ENCODE measurements around the gene CEACAM16. TPM values are rescaled to one million over a fixed set of nuclear protein-coding genes. Genes with fewer than 3 reads are reported as not detected.
A peak's percentile ranks its signal among the peaks of the same experiment; 100 is the strongest.

Gene CEACAM16
- total and polyA plus RNA-seq, 9 of the 15 experiments (the other 6 are each of a cell fraction or from before 2014, with no cell fraction given): not detected

DNA sequence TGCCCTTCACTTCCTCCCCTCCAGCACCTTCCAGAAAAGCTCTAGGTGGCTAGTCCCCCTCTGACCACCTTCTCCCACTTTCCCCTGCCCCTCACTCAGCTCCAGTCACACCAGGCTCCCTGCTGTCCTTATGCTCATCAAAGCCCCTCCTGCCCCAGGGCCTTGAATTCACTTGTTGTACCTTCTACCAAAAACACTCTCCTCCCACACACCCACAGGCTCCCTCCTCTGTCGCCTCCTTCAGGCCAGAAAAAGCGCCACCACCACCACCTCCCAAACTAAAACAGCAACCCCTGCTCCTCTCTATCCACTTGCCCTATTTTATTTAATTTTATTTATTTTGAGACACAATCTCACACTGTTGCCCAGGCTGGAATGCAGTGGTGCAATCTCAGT, 4.8 kb upstream of the CEACAM16 start (continued):
- no peak for TF ChIP-seq MTA1 (IDR thresholded peaks at IDR 0.05; ENCODE audit: borderline replicate concordance)
- no peak for TF ChIP-seq MIER1 (IDR thresholded peaks at IDR 0.05; ENCODE audit: low read depth)
- no peak for TF ChIP-seq HMGN3 (IDR thresholded peaks at IDR 0.05; ENCODE audit: borderline replicate concordance, extremely low read depth, insufficient read length, low read depth, low read length)
- no peak for TF ChIP-seq POU5F1 (IDR thresholded peaks at IDR 0.05; ENCODE audit: borderline replicate concordance, low read depth, low read length, partially characterized antibody)
- TF ChIP-seq, protein P1, sequence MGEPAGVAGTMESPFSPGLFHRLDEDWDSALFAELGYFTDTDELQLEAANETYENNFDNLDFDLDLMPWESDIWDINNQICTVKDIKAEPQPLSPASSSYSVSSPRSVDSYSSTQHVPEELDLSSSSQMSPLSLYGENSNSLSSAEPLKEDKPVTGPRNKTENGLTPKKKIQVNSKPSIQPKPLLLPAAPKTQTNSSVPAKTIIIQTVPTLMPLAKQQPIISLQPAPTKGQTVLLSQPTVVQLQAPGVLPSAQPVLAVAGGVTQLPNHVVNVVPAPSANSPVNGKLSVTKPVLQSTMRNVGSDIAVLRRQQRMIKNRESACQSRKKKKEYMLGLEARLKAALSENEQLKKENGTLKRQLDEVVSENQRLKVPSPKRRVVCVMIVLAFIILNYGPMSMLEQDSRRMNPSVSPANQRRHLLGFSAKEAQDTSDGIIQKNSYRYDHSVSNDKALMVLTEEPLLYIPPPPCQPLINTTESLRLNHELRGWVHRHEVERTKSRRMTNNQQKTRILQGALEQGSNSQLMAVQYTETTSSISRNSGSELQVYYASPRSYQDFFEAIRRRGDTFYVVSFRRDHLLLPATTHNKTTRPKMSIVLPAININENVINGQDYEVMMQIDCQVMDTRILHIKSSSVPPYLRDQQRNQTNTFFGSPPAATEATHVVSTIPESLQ (CRISPR knock-in tag; IDR thresholded peaks at IDR 0.05): no peak
- no peak for TF ChIP-seq ZC3H4 (CRISPR knock-in tag; IDR thresholded peaks at IDR 0.05; ENCODE audit: borderline replicate concordance)
- no peak for TF ChIP-seq MEF2A (IDR thresholded peaks at IDR 0.05; ENCODE audit: control insufficient read depth, low read depth, low read length)
- TF ChIP-seq DPF2 (IDR thresholded peaks at IDR 0.05): peak; percentile 21; the same call in 1 of the 2 replicates
- TF ChIP-seq MXI1 (IDR thresholded peaks at IDR 0.05; ENCODE audit: low read depth, low read length): no peak
- TF ChIP-seq, protein P2, sequence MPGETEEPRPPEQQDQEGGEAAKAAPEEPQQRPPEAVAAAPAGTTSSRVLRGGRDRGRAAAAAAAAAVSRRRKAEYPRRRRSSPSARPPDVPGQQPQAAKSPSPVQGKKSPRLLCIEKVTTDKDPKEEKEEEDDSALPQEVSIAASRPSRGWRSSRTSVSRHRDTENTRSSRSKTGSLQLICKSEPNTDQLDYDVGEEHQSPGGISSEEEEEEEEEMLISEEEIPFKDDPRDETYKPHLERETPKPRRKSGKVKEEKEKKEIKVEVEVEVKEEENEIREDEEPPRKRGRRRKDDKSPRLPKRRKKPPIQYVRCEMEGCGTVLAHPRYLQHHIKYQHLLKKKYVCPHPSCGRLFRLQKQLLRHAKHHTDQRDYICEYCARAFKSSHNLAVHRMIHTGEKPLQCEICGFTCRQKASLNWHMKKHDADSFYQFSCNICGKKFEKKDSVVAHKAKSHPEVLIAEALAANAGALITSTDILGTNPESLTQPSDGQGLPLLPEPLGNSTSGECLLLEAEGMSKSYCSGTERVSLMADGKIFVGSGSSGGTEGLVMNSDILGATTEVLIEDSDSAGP (CRISPR knock-in tag; IDR thresholded peaks at IDR 0.05): no peak
- TF ChIP-seq CBX5 (IDR thresholded peaks at IDR 0.05; ENCODE audit: borderline replicate concordance, low read depth): no peak
- no peak for TF ChIP-seq U2AF1 (optimal IDR thresholded peaks at IDR 0.05; ENCODE audit: low read depth, low read length)
- TF ChIP-seq NFIX (CRISPR knock-in tag; IDR thresholded peaks at IDR 0.05; ENCODE audit: low read depth): no peak
- TF ChIP-seq, protein P3, sequence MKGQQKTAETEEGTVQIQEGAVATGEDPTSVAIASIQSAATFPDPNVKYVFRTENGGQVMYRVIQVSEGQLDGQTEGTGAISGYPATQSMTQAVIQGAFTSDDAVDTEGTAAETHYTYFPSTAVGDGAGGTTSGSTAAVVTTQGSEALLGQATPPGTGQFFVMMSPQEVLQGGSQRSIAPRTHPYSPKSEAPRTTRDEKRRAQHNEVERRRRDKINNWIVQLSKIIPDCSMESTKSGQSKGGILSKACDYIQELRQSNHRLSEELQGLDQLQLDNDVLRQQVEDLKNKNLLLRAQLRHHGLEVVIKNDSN (CRISPR knock-in tag; IDR thresholded peaks at IDR 0.05): no peak
- no peak for TF ChIP-seq RBM39 (optimal IDR thresholded peaks at IDR 0.05; ENCODE audit: low read depth, low read length)
- TF ChIP-seq CBX2 (IDR thresholded peaks at IDR 0.05; ENCODE audit: insufficient read depth, low read length, poor library complexity, severe bottlenecking): no peak
- no peak; a peak in 1 of 4 replicates for TF ChIP-seq ARNT (IDR thresholded peaks at IDR 0.05)
- TF ChIP-seq ZBTB7A (IDR thresholded peaks at IDR 0.05; ENCODE audit: borderline replicate concordance, control insufficient read depth, low read depth, low read length): no peak
- TF ChIP-seq FIP1L1 (IDR thresholded peaks at IDR 0.05; ENCODE audit: low read depth, low read length, poor library complexity, severe bottlenecking): no peak
- TF ChIP-seq, protein P4, sequence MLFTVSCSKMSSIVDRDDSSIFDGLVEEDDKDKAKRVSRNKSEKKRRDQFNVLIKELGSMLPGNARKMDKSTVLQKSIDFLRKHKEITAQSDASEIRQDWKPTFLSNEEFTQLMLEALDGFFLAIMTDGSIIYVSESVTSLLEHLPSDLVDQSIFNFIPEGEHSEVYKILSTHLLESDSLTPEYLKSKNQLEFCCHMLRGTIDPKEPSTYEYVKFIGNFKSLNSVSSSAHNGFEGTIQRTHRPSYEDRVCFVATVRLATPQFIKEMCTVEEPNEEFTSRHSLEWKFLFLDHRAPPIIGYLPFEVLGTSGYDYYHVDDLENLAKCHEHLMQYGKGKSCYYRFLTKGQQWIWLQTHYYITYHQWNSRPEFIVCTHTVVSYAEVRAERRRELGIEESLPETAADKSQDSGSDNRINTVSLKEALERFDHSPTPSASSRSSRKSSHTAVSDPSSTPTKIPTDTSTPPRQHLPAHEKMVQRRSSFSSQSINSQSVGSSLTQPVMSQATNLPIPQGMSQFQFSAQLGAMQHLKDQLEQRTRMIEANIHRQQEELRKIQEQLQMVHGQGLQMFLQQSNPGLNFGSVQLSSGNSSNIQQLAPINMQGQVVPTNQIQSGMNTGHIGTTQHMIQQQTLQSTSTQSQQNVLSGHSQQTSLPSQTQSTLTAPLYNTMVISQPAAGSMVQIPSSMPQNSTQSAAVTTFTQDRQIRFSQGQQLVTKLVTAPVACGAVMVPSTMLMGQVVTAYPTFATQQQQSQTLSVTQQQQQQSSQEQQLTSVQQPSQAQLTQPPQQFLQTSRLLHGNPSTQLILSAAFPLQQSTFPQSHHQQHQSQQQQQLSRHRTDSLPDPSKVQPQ (CRISPR knock-in tag; IDR thresholded peaks at IDR 0.05; ENCODE audit: borderline replicate concordance): no peak
- TF ChIP-seq, protein P5, sequence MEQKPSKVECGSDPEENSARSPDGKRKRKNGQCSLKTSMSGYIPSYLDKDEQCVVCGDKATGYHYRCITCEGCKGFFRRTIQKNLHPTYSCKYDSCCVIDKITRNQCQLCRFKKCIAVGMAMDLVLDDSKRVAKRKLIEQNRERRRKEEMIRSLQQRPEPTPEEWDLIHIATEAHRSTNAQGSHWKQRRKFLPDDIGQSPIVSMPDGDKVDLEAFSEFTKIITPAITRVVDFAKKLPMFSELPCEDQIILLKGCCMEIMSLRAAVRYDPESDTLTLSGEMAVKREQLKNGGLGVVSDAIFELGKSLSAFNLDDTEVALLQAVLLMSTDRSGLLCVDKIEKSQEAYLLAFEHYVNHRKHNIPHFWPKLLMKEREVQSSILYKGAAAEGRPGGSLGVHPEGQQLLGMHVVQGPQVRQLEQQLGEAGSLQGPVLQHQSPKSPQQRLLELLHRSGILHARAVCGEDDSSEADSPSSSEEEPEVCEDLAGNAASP (IDR thresholded peaks at IDR 0.05): no peak
